Epithelial cell of esophagus (primary cell): ENCODE measurements around the gene GABBR2.
A peak's percentile ranks its signal among the peaks of the same experiment; 100 is the strongest.

Experiments used
- DNase-seq: peaks from one replicate; pipeline ENCODE4 v3.0.0; 2010; ENCODE audit warnings: low read depth
- H3K4me3 ChIP-seq: 2 replicates; pipeline ENCODE4 v1.5.1; 2011; ENCODE audit warnings: mild to moderate bottlenecking, low read length, control low read depth
- CTCF ChIP-seq: IDR thresholded peaks from 2 replicates; pipeline ENCODE4 v1.5.1; 2011; ENCODE audit warnings: low read depth, mild to moderate bottlenecking, low read length, control low read depth, inconsistent platforms; ENCODE audit not compliant: insufficient read depth; ENCODE audit errors: missing control alignments

Gene GABBR2

GRCh38 chr9:98460704-98461103 lies 248.0 kb downstream of the GABBR2 start:
- no peak for TF ChIP-seq CTCF
- H3K4me3 ChIP-seq, result no peak overlapping the region
- DNase-seq, result no peak

GRCh38 chr9:98457726-98458370 lies 250.9 kb downstream of the GABBR2 start:
- no peak for TF ChIP-seq CTCF

GRCh38 chr9:98456156-98456613 lies 252.6 kb downstream of the GABBR2 start:
- no peak for TF ChIP-seq CTCF
- no peak for DNase-seq
- no peak overlapping the region for H3K4me3 ChIP-seq

More at GRCh38 chr9:98457726-98458370, 250.9 kb downstream of the GABBR2 start:
- peak; percentile 11 for DNase-seq
- no peak overlapping the region for H3K4me3 ChIP-seq

GRCh38 chr9:98455256-98456155 lies 253.2 kb downstream of the GABBR2 start:
- H3K4me3 ChIP-seq, result no peak overlapping the region
- TF ChIP-seq CTCF, result no peak
- DNase-seq, result peak; percentile 90

- DNase-seq, result peak; percentile 59
- no peak overlapping the region for H3K4me3 ChIP-seq
- no peak for TF ChIP-seq CTCF
These were observed 255.0 kb downstream of the GABBR2 start for GRCh38 chr9:98453589-98454311.

GRCh38 chr9:98451576-98451975 lies 257.2 kb downstream of the GABBR2 start:
- H3K4me3 ChIP-seq, result no peak overlapping the region
- no peak for DNase-seq
- no peak for TF ChIP-seq CTCF
